ENCODE measurements around the gene HEPH.
"Not testable (repeated sequence)": the region's sequence is repeated elsewhere in the genome, so short reads cannot be mapped to it uniquely, and the experiment has no call there.

HEPH gene, protein sequence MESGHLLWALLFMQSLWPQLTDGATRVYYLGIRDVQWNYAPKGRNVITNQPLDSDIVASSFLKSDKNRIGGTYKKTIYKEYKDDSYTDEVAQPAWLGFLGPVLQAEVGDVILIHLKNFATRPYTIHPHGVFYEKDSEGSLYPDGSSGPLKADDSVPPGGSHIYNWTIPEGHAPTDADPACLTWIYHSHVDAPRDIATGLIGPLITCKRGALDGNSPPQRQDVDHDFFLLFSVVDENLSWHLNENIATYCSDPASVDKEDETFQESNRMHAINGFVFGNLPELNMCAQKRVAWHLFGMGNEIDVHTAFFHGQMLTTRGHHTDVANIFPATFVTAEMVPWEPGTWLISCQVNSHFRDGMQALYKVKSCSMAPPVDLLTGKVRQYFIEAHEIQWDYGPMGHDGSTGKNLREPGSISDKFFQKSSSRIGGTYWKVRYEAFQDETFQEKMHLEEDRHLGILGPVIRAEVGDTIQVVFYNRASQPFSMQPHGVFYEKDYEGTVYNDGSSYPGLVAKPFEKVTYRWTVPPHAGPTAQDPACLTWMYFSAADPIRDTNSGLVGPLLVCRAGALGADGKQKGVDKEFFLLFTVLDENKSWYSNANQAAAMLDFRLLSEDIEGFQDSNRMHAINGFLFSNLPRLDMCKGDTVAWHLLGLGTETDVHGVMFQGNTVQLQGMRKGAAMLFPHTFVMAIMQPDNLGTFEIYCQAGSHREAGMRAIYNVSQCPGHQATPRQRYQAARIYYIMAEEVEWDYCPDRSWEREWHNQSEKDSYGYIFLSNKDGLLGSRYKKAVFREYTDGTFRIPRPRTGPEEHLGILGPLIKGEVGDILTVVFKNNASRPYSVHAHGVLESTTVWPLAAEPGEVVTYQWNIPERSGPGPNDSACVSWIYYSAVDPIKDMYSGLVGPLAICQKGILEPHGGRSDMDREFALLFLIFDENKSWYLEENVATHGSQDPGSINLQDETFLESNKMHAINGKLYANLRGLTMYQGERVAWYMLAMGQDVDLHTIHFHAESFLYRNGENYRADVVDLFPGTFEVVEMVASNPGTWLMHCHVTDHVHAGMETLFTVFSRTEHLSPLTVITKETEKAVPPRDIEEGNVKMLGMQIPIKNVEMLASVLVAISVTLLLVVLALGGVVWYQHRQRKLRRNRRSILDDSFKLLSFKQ

DNA sequence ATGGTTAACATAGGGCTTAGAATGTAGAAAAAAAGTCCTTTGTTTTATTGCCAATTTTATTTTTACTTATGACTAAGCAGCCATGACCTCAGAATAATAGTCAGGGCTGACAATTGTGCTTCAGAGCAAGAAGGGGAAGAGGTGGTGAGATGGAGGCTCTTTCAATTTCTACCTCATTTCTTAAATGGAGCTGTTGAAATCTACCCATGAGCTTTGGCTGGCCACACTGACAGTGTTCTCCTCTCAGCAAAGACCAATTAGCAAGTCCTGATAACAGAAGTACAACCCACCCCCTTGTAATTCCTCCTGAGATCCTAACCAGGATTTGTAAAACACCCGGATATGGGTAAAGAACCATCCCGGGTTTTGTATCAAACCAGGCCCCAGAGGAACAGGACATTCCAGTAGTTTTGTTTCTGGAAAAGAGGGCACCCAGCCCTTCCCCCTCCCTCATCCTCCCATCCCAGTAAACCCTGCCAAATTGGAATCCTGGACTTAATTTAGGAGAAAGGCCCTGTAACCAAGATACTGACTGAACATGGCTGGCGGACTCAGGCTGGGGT lies at the start of gene HEPH:
Gene HEPH (plus strand): TSS at position 399 of the 563 bp plus-strand sequence. CDS start 6,324 bp downstream, outside the sequence.
- no peak for DNase-seq

DNA sequence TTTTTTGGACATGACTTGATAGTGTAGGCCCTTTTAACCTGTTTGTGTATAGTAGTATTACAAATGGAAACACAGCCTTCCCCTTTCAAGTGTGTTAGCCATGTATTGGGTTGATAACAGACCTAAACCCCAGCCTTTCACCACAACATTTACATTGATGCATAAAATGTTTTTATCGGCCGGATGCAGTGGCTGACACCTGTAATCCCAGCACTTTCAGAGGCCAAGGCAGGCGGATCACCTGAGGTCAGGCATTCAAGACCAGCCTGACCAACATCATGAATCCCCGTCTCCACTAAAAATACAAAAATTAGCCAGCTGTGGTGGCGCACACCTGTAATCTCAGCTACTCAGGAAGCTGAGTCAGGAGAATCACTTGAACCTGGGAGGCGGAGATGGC lies 45.3 kb upstream of the HEPH start:
- not testable (repeated sequence) for DNase-seq

DNA sequence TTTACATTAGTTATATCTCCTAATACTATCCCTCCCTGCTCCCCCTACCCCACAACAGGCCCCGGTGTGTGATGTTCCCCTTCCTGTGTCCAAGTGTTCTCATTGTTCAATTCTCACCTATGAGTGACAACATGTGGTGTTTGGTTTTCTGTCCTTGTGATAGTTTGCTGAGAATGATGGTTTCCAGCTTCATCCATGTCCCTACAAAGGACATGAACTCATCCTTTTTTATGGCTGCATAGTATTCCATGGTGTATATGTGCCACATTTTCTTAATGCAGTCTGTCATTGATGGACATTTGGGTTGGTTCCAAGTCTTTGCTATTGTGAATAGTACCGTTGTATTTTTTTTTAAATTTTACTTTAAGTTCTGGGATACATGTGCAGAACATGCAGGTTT lies 42.7 kb upstream of the HEPH start:
- not testable (repeated sequence) for DNase-seq

DNA sequence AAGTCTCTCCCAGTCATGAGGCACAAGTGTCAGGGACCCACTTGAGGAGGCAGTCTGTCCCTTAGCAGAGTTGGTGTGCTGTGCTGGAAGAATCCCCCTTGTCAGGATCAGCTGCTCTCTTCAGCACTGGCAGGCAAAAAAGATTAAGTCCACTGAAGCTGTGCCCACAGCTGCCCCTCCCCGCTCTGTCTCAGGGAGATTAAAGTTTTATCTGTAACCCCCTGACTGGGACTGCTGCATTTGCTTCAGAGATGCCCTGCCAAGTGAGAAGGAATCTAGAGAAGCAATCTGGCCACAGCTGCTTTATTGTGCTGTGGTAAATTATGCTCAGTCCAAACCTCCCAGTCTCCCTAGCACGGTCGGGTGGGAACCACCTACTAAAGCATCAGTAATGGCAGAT lies 37.4 kb upstream of the HEPH start:
- no peak for DNase-seq

DNA sequence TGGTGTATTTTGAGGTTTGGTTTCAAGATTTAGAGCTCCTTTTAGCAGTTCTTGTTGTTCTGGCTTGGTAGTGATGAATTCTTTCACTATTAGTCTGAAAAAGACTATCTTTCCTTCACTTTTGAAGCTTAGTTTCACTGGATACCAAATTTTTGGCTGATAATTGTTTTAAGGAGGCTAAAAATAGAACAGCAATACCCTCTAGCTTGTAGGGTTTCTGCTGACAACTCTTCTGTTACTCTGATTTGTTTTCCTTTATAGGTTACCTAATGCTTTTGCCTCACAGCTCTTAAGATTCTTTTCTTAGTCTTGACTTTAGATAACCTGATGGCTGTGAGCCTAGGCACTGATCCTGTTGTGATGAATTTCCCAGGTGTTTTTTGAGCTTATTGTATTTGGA lies 33.6 kb upstream of the HEPH start:
- DNase-seq: no peak

DNA sequence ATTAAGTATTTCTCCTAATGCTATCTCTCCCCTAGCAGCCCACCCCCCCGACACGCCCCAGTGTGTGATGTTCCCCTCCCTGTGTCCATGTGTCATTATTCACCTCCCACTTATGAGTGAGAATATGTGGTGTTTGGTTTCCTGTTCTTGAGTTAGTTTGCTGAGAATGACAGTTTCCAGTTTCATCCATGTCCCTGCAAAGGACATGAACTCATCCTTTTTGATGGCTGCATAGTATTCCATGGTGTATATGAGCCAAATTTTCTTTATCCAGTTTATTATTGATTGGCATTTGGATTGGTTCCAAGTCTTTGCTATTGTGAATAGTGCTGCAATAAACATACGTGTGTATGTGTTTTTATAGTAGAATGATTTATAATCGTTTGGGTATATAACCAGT lies 28.8 kb upstream of the HEPH start:
- not testable (repeated sequence) for DNase-seq

DNA sequence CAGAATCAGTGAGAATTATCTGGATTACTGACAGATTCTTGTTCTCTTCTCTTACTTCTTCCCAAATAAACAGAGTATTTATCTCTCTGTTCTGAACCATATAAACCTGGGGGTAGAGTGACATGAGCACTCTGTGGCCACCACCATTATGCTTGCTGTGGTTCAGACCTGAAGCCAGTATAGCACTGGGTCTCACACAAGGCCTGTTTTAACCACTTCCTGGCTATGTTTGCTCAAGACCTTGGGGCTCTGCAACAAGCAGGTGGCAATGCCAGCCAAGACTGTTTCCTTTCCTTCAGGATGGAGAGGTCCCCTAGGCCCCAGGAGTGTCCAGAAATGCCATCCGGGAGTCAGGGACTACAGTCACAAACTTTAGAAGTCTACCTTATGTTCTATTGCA lies 21.7 kb upstream of the HEPH start:
- no peak for DNase-seq

DNA sequence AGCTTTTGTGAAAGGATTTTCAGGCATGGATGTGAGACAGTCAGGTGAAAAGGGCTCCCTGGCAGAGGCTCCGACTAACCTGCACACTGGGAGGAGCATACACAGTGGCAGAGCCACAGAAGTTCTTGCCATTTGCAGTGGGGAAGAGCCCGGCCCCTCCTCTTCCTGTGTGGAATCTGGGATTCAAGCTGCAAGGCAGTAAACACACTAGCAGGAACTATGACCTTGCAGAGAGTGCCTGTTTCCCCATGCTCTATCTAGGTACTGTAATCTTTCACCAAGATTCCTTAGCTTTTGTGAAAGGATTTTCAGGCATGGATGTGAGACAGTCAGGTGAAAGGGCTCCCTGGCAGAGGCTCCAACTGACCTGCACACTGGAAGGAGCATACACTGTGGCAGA lies 19.8 kb upstream of the HEPH start:
- no peak for DNase-seq

DNA sequence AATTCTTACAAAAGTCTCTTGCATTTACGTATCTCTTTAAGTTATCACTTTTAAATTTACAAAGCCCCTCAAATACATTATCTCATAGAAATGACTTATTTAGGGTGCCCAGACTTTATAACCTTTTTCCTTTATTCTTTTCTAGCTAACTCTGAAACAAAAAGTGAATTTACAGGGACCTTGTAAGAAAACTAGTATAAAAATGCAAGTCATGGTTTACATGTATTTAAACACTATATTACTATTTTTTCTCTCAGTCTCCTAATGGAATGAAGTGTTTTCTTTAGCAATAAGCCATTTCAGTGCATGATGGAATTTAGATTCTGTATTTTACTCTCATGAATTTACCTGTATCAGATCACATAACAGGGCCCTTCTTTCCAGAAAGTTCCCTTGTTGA lies 14.5 kb upstream of the HEPH start:
- DNase-seq: no peak

DNA sequence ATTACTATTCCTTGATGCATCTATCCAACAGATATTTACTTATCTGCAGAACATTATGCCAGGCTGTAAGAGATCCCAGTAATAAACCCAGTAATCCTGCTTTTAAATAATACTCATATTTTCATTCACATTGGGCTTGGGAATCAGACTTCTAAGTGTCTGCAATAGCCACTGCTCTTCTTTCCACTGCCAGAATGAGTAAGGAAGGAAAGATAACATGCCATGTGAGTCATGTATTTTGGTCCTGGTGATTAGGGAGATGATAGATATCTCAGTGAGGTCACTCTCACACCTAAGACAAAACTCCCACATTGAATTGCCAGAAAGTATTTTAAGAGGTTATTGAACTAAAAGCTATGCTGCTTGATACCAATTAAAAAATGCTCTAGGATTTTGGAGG lies 13.9 kb upstream of the HEPH start:
- no peak for DNase-seq

DNA sequence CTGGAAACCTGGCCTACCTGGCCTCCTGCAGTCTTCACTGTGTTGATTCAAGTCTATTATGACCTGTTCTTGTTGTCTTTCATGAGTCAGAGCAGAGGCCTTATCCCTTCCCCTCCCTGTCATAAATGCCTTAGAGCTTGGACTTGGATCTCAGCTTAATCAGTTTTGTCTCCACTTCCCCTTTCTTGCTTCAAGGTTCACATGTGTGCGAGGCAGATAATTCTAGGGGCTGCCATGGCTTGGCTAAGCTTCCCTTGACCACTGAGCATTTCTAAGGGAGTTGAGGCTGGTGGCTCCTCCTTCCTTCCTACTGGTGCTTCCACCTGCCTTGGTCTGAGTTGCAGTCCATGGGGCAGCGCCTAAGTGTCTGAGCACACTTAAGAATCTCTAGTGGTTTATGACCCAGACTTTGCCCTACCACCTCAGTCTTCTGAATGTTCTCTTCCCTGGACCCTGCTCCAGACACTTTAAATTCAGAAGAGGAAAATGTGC lies 1.7 kb upstream of the HEPH start:
- DNase-seq: no peak

DNA sequence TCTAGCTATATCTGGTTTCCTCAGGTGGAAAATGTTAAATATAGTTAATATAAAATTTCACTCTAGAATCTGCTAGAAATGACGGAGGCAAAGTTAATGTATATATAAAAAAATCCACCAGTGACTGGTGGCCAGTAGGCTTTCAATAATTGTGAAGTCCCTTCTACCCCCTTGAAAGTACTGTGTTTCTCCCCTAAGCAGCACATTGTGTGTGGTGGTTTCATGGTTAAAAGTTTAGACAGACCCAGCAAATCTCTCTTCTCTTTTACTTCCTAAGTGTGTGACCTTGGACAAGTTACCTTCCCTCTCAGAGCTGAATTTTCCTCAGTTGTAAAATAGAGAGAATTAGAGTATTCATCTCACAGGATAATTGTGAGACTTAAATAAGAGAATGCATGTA lies 600 bp upstream of the HEPH start:
- no peak for DNase-seq

DNA sequence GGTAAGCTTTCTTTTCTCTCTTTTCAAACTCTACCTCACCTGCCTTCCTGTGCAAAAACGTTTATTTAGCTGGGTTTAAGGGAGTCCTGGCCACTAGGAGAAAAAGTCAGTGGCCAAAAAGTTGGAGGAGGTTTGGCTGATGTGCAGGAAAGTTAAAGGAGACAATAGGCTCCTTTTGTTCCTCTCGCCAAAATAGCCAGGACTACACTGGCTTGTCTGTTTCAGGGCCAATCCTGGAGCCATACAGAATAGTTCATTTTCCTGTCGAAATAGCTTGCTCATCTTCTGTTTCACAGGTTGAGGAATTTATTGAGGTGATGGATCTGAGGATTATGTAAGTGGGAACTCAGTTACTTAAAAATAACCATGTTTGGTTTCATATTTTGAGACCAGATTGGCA lies 423 bp downstream of the HEPH start:
- DNase-seq: no peak

DNA sequence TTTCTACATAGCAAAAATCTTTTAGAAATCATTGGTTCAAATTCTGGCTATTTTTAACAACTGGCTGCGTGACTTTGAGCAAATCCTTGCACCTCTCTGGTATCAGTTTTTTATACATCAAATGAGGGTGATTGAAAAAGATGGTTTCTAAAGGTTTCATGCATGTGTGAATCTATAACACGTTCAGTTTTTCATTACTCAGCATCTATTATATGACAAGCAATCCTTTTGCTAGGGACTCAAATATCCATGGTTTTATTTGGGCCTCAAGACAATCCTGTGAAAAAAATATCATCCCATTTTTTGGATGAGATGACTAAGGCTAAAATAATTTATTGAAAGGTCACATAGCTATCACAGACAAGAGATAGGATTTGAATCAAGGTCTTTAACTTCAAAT lies 884 bp downstream of the HEPH start:
- DNase-seq: no peak

DNA sequence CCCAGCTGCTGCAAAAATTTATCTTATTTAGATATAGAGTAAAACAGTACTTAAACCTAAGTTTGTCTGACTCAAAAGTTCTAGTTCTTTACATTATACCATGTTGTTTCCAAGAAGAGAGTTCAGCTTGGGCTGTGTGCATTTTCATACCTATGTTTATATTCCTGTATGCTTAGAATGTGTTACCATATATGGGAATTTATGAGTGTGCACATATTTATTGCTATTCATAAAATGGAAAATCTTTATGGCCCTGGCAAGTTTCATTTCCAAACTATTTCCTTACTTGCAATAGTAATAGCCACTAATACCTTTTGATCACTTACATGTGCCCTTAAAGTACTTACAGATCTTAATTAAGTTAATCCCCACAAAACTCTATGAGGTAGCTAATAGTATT lies 2.6 kb downstream of the HEPH start:
- no peak for DNase-seq

DNA sequence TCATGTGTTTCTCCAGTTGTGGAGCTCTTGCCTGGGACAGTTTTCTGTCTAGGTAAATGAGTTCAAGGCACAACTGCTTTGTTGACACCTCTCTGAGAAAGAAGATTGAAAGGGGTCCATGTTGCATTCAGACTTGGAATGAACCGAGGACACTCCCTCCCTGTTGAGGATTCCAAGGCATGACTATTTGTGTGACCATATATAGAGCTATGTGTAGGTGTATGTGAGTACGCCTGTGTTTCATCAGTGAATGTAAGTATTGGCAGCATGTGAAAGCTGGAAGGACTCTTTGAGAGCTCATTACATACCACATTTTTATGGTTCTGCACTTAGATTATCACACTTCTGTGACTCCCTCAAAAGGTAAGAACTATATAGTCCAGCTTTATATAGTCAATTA lies 3.4 kb downstream of the HEPH start:
- DNase-seq: no peak

DNA sequence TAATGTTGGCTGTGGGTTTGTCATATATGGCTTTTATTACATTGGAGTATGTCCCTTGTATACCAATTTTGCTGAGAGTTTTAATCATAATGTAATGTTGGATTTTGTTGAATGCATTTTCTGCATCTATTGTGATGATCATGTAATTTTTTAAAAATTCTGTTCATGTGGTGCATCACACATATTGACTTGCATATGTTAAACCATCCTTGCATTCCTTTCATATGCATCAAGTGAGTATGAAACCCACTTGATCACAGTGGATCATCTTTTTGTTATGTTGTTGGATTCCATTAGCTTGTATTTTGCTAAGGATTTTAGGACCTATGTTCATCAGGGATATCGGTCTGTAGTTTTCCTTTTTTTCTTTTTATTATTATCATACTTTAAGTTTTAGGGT lies 12.1 kb downstream of the HEPH start:
- no peak for DNase-seq

DNA sequence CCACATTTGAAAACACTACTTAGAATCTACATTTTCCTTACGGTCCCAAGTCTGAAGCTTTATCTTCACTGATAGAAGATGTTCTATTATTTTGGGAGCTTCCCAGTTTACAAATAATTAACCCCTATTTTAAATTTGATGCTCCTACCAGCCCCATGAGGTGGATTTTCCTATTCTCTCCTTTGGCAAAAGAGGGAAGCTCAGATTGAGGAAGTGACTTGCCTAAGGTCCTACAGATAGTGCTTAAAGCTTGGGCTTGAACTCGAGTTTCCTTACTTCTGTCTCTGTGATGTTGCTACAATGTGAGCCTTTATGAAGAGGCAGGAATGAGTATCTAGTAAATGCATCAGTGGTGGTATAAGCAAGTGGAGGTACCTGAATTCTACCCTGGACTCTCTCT lies 27.5 kb downstream of the HEPH start:
- no peak for DNase-seq

DNA sequence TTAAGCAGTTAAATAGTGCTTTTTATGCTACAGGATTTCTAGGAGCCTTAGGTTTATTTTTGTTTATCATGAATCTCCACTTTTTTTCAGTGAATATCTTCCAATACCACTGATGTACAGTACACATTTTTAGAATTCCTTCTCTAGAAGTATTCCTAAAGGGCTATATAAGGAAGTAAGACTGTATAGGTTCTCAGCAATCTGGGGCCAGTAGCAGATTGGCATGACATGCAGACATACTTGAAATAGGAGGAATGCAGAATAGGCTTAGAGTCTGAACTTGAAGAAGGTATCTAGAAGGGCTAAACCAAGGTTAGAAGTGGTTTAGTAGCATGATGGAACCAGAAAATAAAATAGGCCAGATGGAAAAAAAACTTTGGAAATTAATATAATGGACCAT lies 29.8 kb downstream of the HEPH start:
- DNase-seq: no peak

DNA sequence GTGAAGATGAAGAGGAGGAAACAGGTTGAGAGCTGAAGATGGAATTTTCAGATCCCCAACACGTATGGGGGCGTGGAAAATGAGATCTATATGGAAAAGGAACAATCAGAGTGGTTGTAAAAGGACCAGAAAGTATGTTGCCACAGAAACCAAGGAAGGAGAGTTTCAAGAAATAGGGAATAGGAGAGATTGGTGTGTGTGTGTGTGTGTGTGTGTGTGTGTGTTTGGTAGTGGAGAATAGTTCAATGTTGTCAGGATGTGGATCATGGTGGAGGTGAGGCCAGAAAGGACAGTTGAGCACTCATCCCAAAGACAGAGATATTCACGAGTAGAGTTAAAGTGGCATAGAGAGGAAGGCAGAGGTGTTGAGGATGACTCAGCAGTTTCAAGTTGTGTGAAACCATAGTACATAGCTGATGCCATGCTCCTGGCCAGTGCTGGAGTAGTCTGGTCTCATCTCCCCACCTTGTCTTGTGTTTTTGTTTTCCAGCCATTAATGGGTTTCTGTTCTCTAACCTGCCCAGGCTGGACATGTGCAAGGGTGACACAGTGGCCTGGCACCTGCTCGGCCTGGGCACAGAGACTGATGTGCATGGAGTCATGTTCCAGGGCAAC lies 36.1 kb downstream of the HEPH start:
- no peak for DNase-seq

DNA sequence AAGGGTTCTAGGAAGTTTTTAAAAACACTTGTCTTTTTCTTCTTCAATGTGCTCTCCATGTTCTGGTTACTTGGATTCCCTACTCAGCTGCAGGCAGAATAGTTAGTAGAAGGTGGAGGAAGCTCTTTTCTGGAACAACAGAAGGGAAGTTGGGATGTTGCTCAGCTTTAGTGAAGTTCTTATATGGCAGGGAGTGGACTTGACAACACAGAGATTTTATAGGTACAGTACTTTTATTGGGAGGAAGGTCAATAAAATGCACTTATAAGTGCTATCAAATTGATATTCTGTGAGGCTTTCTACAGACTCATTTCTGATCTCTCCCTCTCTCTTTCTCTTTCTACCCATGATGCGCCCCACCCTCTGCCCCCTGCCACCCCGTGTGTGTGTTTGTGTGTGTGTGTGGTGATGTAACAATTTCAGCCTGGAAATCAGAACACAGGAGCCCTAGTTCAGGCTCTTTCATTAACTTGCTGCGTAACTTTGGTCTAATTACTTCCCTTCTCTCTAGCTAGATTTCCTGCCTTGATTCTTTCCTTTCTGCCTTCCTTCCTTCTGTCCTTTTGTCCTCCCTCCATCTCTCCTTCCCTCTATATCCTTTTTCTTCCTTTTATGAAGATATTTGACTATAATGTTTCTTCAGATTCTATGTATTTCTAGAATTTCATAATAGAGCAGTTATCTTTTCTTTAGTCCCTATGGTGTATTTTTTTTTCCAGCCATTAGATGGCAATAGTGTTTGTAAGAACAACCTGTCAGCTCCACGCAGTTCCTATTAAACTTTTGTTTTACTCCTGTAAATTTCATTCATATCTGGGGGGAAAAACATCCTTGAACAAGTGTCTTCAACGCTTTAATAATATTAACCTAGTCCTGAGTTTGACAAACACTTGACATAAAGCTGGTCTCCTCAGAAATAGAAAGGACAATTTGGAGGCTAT lies 37.1 kb downstream of the HEPH start:
- no peak for DNase-seq
